Choroid plexus epithelial cell (primary cell): ENCODE results near the gene SOX8.

Experiments
- DNase-seq: peaks from one replicate; pipeline ENCODE4 v3.0.0-alpha.2; 2010; ENCODE audit warnings: low read depth
- H3K4me3 ChIP-seq: 2 replicates; pipeline ENCODE4 v1.5.1; 2011; ENCODE audit warnings: low read depth, mild to moderate bottlenecking, control low read depth, low read length, moderate library complexity
- CTCF ChIP-seq: conservative IDR thresholded peaks from 2 replicates; pipeline ENCODE4 v1.5.1; 2011; ENCODE audit warnings: low read depth, mild to moderate bottlenecking, control low read depth, inconsistent platforms, low read length, moderate library complexity

Gene SOX8

GRCh38 chr16:1012135-1012534 is 30.6 kb downstream of the SOX8 start:
- H3K4me3 ChIP-seq, result no peak overlapping the region
- TF ChIP-seq CTCF, result no peak
- no peak for DNase-seq

GRCh38 chr16:1012722-1013592 is 31.4 kb downstream of the SOX8 start:
- no peak for DNase-seq
- TF ChIP-seq CTCF, result no peak
- H3K4me3 ChIP-seq, result no peak overlapping the region

- no peak for DNase-seq
- no peak for TF ChIP-seq CTCF
- H3K4me3 ChIP-seq, result no peak overlapping the region
Observed at GRCh38 chr16:1013593-1013900, 32.0 kb downstream of the SOX8 start.

- TF ChIP-seq CTCF, result no peak
- H3K4me3 ChIP-seq, result no peak overlapping the region
- DNase-seq, result no peak
Observed at GRCh38 chr16:1014221-1014620, 32.7 kb downstream of the SOX8 start.

GRCh38 chr16:1014771-1015495 is 33.4 kb downstream of the SOX8 start:
- peak; percentile 26 for DNase-seq
- H3K4me3 ChIP-seq, result no peak overlapping the region
- TF ChIP-seq CTCF, result no peak

- no peak for DNase-seq
- H3K4me3 ChIP-seq, result no peak overlapping the region
- TF ChIP-seq CTCF, result no peak
Observed at GRCh38 chr16:1018447-1019198, 37.1 kb downstream of the SOX8 start.
